DOHH2 (cell line): Measurements from ENCODE around the gene RING1.
"Not testable (repeated sequence)": the region's sequence is repeated elsewhere in the genome, so short reads cannot be mapped to it uniquely, and the experiment has no call there.

ENCODE experiments used
- H3F3A ChIP-seq: fragments of 200-600 bp; sonication (generic), shearing (Covaris generic); 2 replicates; pipeline ENCODE4 v1.6.0; 2016; ENCODE audit warnings: antibody characterized with exemption, mild to moderate bottlenecking; ENCODE audit not compliant: control insufficient read depth, insufficient read depth
- H3K27ac ChIP-seq: fragments of 200-600 bp; sonication (generic); 2 replicates; pipeline ENCODE4 v1.5.1; 2014; ENCODE audit warnings: low read depth, mild to moderate bottlenecking, low read length, moderate library complexity
- H3K27me3 ChIP-seq: fragments of 200-600 bp; sonication (generic); 2 replicates; pipeline ENCODE4 v1.6.1; 2014; ENCODE audit warnings: mild to moderate bottlenecking, low read length, mixed read lengths; ENCODE audit not compliant: control insufficient read depth
- H3K36me3 ChIP-seq: fragments of 200-600 bp; sonication (generic); 2 replicates; pipeline ENCODE4 v1.6.1; 2014; ENCODE audit warnings: mild to moderate bottlenecking, low read length, moderate library complexity, mixed read lengths; ENCODE audit not compliant: control insufficient read depth
- H3K4me1 ChIP-seq: fragments of 200-600 bp; sonication (generic); 2 replicates; pipeline ENCODE4 v1.6.1; 2014; ENCODE audit warnings: mild to moderate bottlenecking, low read length, mixed read lengths; ENCODE audit not compliant: control insufficient read depth
- H3K4me2 ChIP-seq: fragments of 200-600 bp; sonication (generic); 2 replicates; pipeline ENCODE4 v1.6.0; 2014; ENCODE audit warnings: mild to moderate bottlenecking, low read length, moderate library complexity
- H3K4me3 ChIP-seq: fragments of 200-600 bp; sonication (generic); 2 replicates; pipeline ENCODE4 v1.5.1; 2014; ENCODE audit warnings: mild to moderate bottlenecking, low read length, mixed read lengths
- H3K79me2 ChIP-seq: fragments of 200-600 bp; sonication (generic); 2 replicates; pipeline ENCODE4 v1.6.1; 2014; ENCODE audit warnings: mild to moderate bottlenecking, low read length, mixed read lengths; ENCODE audit not compliant: control insufficient read depth
- H3K9me2 ChIP-seq: fragments of 200-600 bp; sonication (generic); replicated peaks from 2 replicates; pipeline ENCODE4 v1.6.1; 2014; ENCODE audit warnings: mild to moderate bottlenecking, low read length, mixed read lengths; ENCODE audit not compliant: control insufficient read depth
- H3K9me3 ChIP-seq: fragments of 200-600 bp; sonication (generic); 2 replicates; pipeline ENCODE4 v1.6.1; 2014; ENCODE audit warnings: antibody characterized with exemption, low read length, mixed read lengths; ENCODE audit not compliant: control insufficient read depth, insufficient read depth
- H4K20me1 ChIP-seq: fragments of 200-600 bp; sonication (generic); 2 replicates; pipeline ENCODE4 v1.6.0; 2014; ENCODE audit warnings: low read depth, mild to moderate bottlenecking, antibody characterized with exemption, low read length, moderate library complexity; ENCODE audit not compliant: control insufficient read depth, insufficient read depth
- EZH2phosphoT487 ChIP-seq: fragments of 200-600 bp; sonication (generic); IDR thresholded peaks from 2 replicates; pipeline ENCODE4 v1.6.1; 2017; ENCODE audit warnings: borderline replicate concordance, mild to moderate bottlenecking, antibody characterized with exemption, low read length, moderate library complexity, mixed read lengths
- TF ChIP-seq, protein P1 (sequence below): fragments of 200-600 bp; sonication (generic); IDR thresholded peaks from one replicate; pipeline ENCODE4 v1.5.1; 2014; ENCODE audit warnings: antibody characterized with exemption, mild to moderate bottlenecking, low read depth, low read length; ENCODE audit not compliant: poor library complexity, severe bottlenecking

RING1 gene

DNA sequence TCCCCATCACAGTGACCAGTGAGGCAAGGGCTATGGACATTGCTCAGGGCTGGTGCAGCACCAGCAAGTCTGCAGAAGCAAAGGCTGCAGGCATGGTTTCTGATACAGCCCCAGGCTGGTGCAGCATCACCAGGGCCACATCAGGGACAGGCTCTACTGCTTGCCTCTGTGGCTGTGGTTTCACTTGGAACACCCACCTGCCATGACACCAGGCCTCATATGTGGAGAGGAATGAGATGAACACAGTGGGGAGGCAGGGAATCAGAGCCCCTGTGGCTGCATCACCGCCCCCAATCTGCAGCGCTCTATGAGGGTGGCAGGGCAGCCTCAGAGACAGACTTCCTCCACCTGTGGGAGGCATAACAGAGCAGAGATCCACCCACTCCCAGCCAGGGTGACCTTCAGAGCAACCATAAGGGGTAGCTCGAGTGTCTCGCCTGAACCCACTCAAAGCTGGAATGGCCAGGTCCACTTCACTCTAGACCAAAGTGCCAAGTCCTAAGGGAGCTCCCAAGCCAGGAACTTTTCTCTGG lies 7.9 kb downstream of the RING1 start:
- H3K79me2 ChIP-seq: no peaks in the 10 kb centered on the region
- peaks cover 3% of the 10 kb centered on the region; the same call in 1 of the 2 replicates for H3F3A ChIP-seq
- H3K4me3 ChIP-seq: no peak overlapping the region
- H3K9me3 ChIP-seq: no peaks in the 10 kb centered on the region
- peaks cover 29% of the 10 kb centered on the region for H3K27me3 ChIP-seq
- H3K27ac ChIP-seq: no peak overlapping the region
- no peak for TF ChIP-seq EZH2phosphoT487
- TF ChIP-seq, protein P1, sequence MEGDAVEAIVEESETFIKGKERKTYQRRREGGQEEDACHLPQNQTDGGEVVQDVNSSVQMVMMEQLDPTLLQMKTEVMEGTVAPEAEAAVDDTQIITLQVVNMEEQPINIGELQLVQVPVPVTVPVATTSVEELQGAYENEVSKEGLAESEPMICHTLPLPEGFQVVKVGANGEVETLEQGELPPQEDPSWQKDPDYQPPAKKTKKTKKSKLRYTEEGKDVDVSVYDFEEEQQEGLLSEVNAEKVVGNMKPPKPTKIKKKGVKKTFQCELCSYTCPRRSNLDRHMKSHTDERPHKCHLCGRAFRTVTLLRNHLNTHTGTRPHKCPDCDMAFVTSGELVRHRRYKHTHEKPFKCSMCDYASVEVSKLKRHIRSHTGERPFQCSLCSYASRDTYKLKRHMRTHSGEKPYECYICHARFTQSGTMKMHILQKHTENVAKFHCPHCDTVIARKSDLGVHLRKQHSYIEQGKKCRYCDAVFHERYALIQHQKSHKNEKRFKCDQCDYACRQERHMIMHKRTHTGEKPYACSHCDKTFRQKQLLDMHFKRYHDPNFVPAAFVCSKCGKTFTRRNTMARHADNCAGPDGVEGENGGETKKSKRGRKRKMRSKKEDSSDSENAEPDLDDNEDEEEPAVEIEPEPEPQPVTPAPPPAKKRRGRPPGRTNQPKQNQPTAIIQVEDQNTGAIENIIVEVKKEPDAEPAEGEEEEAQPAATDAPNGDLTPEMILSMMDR: no peak
- 0 out of 2 replicates have a peak, but pooled peaks cover 3% of the 10 kb centered on the region for H3K36me3 ChIP-seq
- H4K20me1 ChIP-seq: no peaks in the 10 kb centered on the region; the same call in 1 of the 2 replicates
- H3K4me2 ChIP-seq: no peak overlapping the region
- H3K9me2 ChIP-seq: no peaks in the 10 kb centered on the region
- peaks cover 13% of the 10 kb centered on the region for H3K4me1 ChIP-seq

DNA sequence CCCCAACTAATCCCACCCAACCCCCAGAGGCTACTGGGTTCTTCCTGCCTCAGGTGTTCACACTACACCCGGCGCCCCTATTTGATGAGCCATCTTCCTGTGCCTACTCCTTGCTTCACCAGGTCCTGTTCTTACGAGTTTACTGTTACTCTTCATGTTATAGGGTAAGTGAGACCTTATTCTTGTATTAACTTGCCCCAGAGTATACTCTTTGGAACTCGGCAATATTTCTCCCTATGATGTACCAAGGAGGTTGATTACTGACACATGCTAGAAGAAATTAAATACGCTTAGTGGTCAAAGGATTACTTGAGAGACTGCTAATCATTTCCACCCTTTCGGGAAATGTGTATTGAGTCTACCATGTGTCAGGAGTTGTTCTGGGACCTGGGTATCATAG lies 8.9 kb downstream of the RING1 start:
- peaks cover 3% of the 10 kb centered on the region; the same call in 1 of the 2 replicates for H3F3A ChIP-seq
- peaks cover 13% of the 10 kb centered on the region for H3K4me1 ChIP-seq
- H3K9me2 ChIP-seq: no peaks in the 10 kb centered on the region
- H3K79me2 ChIP-seq: no peaks in the 10 kb centered on the region
- no peaks in the 10 kb centered on the region for H3K9me3 ChIP-seq
- peaks cover 35% of the 10 kb centered on the region for H3K27me3 ChIP-seq
- H3K36me3 ChIP-seq: 0 out of 2 replicates have a peak, but pooled peaks cover 1% of the 10 kb centered on the region
- no peak overlapping the region for H3K27ac ChIP-seq
- TF ChIP-seq, protein P1: no peak
- TF ChIP-seq EZH2phosphoT487: no peak
- no peak overlapping the region for H3K4me2 ChIP-seq
- no peak overlapping the region for H3K4me3 ChIP-seq
- no peaks in the 10 kb centered on the region; the same call in 1 of the 2 replicates for H4K20me1 ChIP-seq

DNA sequence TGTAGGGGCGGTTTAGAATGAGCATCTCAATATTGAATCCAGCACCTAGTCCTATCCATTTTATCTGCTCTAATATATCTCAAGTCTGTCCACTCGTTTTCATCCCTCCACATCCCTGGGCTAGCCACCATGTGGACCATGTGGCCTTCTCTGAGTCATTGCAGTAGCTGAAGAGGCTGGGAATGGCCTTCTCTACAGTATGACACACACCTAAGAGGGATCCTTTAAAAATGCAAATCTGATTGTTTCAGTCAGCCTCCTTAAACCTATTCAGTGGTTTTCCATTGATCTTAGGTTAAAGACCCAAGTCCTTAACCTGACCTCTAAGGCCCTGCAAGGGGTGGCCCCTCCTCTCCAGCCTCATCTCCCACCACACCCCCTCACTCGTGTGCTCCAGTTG lies 9.4 kb downstream of the RING1 start:
- TF ChIP-seq EZH2phosphoT487: no peak
- TF ChIP-seq, protein P1: no peak
- H3K27me3 ChIP-seq: peaks cover 38% of the 10 kb centered on the region

DNA sequence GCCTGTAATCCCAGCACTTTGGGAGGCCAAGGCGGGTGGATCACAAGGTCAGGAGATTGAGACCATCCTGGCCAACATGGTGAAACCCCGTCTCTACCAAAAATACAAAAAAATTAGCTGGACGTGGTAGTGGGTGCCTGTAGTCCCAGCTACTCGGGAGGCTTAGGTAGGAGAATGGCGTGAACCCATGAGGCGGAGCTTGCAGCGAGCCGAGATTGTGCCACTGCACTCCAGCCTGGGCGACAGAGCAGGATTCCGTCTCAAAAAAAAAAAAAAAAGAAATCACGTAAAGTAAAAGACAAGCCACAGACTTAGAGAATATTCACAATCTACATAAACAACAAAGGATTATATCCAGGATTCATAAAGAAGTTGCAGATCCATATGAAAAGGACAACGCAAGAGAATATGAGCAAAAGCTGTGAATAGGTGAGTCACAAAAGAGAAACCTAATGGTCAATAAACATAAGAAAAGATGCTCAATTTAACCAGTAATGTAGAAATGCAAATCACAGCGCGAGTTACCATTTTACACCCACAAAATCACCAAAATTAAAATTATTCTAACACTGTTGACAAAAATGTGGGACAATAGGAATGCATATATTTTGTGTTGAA lies 18.3 kb downstream of the RING1 start:
- not testable (repeated sequence) for H3F3A ChIP-seq, H3K36me3 ChIP-seq, H4K20me1 ChIP-seq, H3K9me2 ChIP-seq, H3K9me3 ChIP-seq, H3K4me2 ChIP-seq, H3K79me2 ChIP-seq, H3K4me3 ChIP-seq, H3K27ac ChIP-seq, H3K4me1 ChIP-seq
- H3K27me3 ChIP-seq: peaks cover 30% of the 10 kb centered on the region

More for the DNA sequence above, 9.4 kb downstream of the RING1 start:
- Histone ChIP-seq H3F3A (0 out of 2 replicates have a peak, but pooled peaks cover under 1% of the 10 kb centered on the region), H3K79me2 (no peaks in the 10 kb centered on the region), H3K27ac (no peak overlapping the region), H3K4me3 (no peak overlapping the region), H3K4me1 (peaks cover 12% of the 10 kb centered on the region), H4K20me1 (no peaks in the 10 kb centered on the region), H3K9me2 (no peaks in the 10 kb centered on the region), H3K4me2 (no peak overlapping the region), H3K36me3 (no peaks in the 10 kb centered on the region), H3K9me3 (no peaks in the 10 kb centered on the region)
